HFF-Myc (cell line): Measurements from ENCODE around the gene FBXO8.

Experiments
- DNase-seq: peaks from one replicate; pipeline ENCODE4 v3.0.0-alpha.2; 2011; ENCODE audit warnings: low read depth; ENCODE audit errors: extremely low read depth
- H3K4me3 ChIP-seq: replicated peaks from 2 replicates; pipeline ENCODE4 v1.5.1; 2011; ENCODE audit warnings: low read depth, mild to moderate bottlenecking, control low read depth, low read length
- TF ChIP-seq, protein P1 (sequence below): IDR thresholded peaks from 2 replicates; pipeline ENCODE4 v1.5.1; 2012; ENCODE audit warnings: mild to moderate bottlenecking, low read depth, low read length, control low read depth; ENCODE audit errors: missing control alignments

Gene FBXO8

DNA sequence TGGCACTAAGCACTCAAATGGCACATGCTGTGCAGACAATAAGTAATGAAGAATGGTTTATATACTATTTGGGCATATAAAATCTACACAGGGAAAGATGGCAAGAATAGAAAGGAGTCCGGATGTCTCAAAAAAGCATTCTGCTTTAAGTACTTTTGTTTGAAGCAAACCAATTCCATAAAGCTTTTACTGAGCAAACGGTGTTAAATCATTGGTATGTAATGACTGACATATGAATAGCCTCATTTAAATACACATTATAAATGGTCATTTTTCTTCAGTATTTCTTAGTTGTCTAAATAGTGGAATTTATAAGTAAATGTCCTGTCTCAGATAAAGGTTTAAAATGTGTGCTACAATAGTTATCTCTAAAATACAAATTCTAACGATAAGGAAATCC, 6.0 kb downstream of the FBXO8 start:
- no peak overlapping the region for H3K4me3 ChIP-seq
- no peak for DNase-seq
- TF ChIP-seq, protein P1, sequence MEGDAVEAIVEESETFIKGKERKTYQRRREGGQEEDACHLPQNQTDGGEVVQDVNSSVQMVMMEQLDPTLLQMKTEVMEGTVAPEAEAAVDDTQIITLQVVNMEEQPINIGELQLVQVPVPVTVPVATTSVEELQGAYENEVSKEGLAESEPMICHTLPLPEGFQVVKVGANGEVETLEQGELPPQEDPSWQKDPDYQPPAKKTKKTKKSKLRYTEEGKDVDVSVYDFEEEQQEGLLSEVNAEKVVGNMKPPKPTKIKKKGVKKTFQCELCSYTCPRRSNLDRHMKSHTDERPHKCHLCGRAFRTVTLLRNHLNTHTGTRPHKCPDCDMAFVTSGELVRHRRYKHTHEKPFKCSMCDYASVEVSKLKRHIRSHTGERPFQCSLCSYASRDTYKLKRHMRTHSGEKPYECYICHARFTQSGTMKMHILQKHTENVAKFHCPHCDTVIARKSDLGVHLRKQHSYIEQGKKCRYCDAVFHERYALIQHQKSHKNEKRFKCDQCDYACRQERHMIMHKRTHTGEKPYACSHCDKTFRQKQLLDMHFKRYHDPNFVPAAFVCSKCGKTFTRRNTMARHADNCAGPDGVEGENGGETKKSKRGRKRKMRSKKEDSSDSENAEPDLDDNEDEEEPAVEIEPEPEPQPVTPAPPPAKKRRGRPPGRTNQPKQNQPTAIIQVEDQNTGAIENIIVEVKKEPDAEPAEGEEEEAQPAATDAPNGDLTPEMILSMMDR: no peak

DNA sequence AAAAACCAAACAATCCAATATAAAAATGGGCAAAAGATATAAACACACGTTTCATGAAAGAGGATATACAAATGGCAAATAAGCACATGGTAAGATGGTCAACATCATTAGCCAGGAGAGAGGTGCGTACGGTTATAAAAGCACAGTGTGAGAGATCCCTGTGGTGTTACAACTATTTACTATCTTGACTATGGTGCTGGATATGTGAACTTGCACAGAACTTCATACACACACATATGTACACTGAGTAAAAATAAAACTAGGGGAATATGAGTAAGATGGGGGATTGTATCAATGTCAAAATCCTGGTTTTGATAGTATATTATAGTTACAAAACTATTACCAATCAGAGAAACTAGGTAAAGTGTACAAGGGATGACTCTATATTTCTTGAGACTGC, 8.4 kb downstream of the FBXO8 start:
- no peak for DNase-seq
- no peak overlapping the region for H3K4me3 ChIP-seq
- TF ChIP-seq, protein P1: no peak

DNA sequence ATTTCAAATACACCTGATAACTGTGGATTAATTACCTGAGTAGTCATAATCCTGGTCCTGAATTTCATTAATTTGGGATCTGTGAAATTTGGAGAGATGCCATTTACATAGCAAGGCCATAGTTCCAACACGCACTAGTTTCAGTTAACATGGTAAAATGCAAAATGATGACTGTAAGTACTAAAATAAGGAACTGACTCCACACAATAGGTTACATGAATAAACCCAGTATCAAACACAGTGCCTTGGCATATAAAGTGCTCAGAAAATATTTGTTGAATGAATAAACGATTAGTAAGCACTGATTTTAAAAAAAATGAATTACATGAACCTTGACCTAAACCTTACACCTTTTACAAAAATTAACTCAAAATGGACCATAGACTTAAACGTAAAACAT, 9.0 kb downstream of the FBXO8 start:
- TF ChIP-seq, protein P1: no peak
- DNase-seq: no peak

GRCh38 chr4:174273930-174274329, 9.5 kb downstream of the FBXO8 start:
- TF ChIP-seq, protein P1: no peak
- no peak for DNase-seq
- no peak overlapping the region for H3K4me3 ChIP-seq

More for the DNA sequence above, 9.0 kb downstream of the FBXO8 start:
- no peak overlapping the region for H3K4me3 ChIP-seq

DNA sequence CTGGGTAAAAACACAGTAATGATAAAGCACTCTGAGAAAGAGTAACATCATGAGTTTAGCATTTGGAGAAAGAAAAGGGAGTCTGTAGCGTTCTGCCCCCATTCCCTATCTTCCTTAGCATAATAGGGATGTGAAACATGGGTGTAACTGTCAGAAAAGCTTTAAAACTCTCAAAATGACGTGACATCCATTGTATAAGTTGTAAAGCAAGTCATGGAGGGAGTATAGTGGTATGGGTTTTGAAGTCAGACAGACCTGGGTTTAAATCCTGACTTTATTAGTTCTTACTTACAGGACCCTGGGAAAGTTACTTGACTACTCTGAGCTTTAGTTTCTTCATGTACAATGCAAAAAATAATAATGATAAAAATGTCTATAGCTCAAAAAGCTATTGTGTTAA, 17.1 kb downstream of the FBXO8 start:
- TF ChIP-seq, protein P1: no peak
- no peak for DNase-seq
- H3K4me3 ChIP-seq: no peak overlapping the region

GRCh38 chr4:174265916-174266315, 17.6 kb downstream of the FBXO8 start:
- no peak for DNase-seq
- TF ChIP-seq, protein P1: no peak
- H3K4me3 ChIP-seq: no peak overlapping the region

GRCh38 chr4:174263445-174263736, 20.1 kb downstream of the FBXO8 start:
- TF ChIP-seq, protein P1: no peak
- DNase-seq: no peak
- no peak overlapping the region for H3K4me3 ChIP-seq
